HEK293T (cell line): Measurements from ENCODE around the gene RSRC1.
"Not testable (repeated sequence)": the region's sequence is repeated elsewhere in the genome, so short reads cannot be mapped to it uniquely, and the experiment has no call there.

Experiments
- ARNT ChIP-seq: fragments of 450-650 bp; IDR thresholded peaks from 2 replicates; pipeline ENCODE4 v1.6.1; 2017; ENCODE audit warnings: mild to moderate bottlenecking
- BHLHE40 ChIP-seq: fragments of 450-650 bp; IDR thresholded peaks from 2 replicates; pipeline ENCODE4 v1.6.1; 2016; ENCODE audit warnings: mild to moderate bottlenecking, moderate library complexity, borderline replicate concordance
- CTBP1 ChIP-seq: fragments of 450-650 bp; IDR thresholded peaks from 2 replicates; pipeline ENCODE4 v1.6.1; 2016; ENCODE audit warnings: borderline replicate concordance
- ELF4 ChIP-seq: fragments of 450-650 bp; IDR thresholded peaks from 2 replicates; pipeline ENCODE4 v1.6.1; 2017; ENCODE audit warnings: antibody characterized with exemption
- FOXA1 ChIP-seq: fragments of 450-650 bp; IDR thresholded peaks from 2 replicates; pipeline ENCODE4 v1.6.1; 2016; ENCODE audit warnings: mild to moderate bottlenecking
- FOXM1 ChIP-seq: fragments of 450-650 bp; IDR thresholded peaks from 2 replicates; pipeline ENCODE4 v1.6.1; 2017; ENCODE audit warnings: mild to moderate bottlenecking, borderline replicate concordance
- HDGF ChIP-seq: fragments of 450-650 bp; IDR thresholded peaks from 2 replicates; pipeline ENCODE4 v1.6.1; 2017; ENCODE audit warnings: antibody characterized with exemption, borderline replicate concordance
- NFRKB ChIP-seq: fragments of 450-650 bp; IDR thresholded peaks from 2 replicates; pipeline ENCODE4 v1.6.1; 2016; ENCODE audit warnings: mild to moderate bottlenecking, moderate library complexity
- PKNOX1 ChIP-seq: fragments of 450-650 bp; IDR thresholded peaks from 2 replicates; pipeline ENCODE4 v1.6.1; 2016
- SP1 ChIP-seq: fragments of 450-650 bp; IDR thresholded peaks from 2 replicates; pipeline ENCODE4 v1.6.1; 2017
- SUZ12 ChIP-seq: fragments of 450-650 bp; IDR thresholded peaks from 2 replicates; pipeline ENCODE4 v1.6.1; 2016; ENCODE audit warnings: mild to moderate bottlenecking
- TARDBP ChIP-seq: fragments of 450-650 bp; IDR thresholded peaks from 2 replicates; pipeline ENCODE4 v1.6.1; 2016
- ZNF384 ChIP-seq: fragments of 450-650 bp; IDR thresholded peaks from 2 replicates; pipeline ENCODE4 v1.6.1; 2016

- not testable (repeated sequence) for TF ChIP-seq HDGF, FOXM1, ARNT, SUZ12, ELF4, PKNOX1, BHLHE40, ZNF384, SP1, TARDBP, FOXA1, CTBP1, NFRKB
These were observed 298.6 kb downstream of the RSRC1 start for GRCh38 chr3:158408518-158408897.
